ENCODE results near the gene TPRN.

TPRN gene

DNA sequence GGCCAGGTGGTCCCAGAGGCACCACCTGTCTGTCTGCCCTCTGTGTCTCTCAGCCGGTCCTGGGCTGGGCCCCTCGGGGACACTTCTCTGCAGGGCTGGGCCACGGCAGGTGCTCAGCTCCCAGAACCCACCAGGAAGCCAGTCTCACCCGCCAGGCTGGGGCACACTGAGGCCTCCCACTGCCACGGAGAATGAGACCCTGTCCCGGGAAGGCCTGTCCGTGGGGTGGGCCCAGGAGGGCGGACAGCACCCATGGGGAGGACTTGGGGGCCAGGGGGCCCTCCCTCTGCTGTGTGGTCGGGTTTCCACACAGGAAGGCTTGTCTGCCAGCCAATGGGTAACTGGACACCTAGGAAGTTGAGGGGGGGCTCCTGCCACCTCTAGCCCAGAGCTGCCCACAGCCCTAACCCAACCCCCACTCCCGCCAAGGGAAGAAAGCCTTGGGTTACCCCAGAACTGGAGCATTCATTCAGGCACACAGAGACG lies 36.4 kb upstream of the TPRN start:
- DNase-seq: peak in 5 of 56 donors; percentile 12 to 39 (median 28)

DNA sequence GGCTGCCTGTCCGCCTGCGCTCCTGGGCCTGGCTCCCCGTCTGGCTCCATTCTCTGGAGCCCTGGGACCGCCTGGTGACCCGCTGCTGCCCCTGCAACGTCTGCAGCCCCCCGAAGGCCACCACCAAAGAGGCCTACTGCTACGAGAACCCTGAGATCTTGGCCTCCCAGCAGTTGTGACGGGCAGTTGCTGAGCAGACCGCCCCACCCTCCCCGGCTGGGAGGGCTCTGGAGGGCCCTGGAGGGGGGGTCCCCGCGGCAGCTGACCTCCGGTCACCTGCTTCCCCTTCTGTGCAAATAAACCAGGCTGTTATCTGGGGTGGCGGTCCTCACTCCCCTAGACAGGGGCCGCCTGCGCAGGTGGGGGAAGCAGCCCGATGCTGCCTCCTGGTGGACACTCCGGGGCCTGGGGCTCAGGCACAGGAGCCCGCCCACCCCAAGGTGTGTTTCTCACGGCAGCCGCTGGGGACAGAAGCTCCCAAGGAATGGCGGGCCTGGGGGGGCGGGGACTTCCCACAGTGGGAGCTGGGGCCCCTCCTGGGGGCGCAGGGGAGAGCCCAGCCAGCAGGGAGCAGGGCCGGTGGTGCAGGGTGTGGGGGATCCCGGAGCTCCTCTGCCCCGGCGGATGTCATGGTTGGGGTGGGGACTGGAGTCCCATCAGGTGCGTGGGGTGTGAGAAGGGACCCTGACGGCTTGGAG lies 35.8 kb upstream of the TPRN start:
- peak in 53 of 56 donors; percentile 11 to 89 (median 66) for DNase-seq

DNA sequence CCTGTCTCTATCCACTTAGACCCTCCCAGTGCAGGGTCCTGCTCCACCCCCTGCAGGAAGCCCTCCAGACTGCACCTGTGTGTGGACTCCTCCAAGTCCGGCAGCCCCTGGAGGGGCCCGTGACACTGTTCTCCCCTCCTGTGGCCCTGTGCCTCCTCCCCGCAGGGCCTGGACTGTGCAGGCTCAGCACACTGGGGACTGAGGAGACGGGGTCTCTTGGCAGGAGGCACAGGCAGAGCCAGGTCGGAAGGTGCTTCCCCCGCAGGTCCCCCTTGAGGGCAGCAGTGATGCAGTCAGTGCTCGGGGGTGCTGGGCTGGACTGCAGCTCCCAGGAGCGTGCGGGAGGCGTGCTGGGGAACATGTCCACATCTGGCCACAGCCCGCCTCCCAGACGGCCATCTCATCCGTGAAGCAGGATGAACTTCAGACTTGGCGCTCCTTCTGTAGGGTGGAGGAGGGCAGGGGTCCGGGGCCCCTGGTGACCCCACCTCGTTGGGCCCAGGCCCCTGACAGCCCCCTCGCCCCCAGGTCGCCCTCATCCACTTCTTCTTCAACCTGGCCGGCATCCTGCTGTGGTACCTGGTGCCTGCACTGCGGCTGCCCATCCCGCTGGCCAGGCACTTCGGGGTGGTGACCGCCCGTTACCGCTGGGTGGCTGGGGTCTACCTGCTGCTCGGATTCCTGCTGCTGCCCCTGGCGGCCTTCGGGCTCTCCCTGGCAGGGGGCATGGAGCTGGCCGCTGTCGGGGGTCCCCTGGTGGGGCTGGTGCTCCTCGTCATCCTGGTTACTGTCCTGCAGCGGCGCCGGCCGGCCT lies 35.1 kb upstream of the TPRN start:
- no peak for DNase-seq

DNA sequence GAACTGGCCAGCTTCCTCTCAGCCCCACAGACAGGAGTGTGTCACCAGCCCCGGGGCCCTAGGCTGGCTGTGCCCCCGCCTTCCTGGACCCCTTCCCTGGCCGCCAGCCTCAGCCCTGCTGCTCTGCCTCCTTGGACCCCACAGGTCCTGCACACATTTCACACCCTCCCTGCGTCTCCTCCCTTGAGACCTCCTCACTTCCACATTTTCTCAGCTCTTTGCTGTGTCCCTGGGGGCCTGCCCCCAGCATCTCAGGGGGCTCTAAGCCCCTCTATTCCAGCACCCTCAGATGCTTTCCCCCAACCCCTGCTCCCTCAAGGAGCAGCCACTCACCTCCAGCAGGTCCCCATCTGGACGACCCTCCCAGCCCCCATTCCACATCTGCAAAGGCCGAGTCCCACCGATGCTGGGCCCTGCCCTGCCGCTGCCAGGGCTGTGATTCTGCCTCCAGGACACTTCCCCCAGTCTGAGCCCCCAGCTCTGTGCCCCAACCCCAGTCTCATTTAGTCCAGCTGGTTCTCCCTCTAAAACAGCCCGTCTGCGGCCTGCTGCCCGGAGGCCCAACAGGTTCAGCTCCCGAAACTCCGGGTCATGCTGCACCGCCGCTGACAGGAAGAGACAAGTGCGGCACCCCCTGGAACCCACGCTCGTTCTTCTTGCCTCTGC lies 34.4 kb upstream of the TPRN start:
- no peak for DNase-seq

DNA sequence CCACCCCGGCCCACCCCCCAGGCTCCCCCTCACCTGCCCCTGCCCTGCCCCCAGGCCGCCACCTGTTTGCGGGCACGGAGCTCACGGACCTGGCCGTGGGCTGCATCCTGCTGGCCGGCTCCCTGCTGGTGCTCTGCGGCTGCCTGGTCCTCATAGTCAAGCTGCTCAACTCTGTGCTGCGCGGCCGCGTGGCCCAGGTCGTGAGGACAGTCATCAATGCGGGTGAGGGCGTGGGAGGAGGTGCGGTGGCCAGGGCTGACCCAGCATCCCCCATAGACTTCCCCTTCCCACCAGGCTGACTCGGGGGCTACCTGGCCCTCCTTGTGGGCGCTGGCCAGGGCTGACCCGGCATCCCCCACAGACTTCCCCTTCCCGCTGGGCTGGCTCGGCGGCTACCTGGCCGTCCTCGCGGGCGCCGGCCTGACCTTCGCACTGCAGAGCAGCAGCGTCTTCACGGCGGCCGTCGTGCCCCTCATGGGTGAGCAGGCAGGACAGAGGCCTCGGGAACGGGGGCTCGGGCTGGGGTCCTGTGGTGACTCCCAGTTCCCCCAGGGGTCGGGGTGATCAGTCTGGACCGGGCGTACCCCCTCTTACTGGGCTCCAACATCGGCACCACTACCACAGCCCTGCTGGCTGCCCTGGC lies 33.6 kb upstream of the TPRN start:
- no peak for DNase-seq

DNA sequence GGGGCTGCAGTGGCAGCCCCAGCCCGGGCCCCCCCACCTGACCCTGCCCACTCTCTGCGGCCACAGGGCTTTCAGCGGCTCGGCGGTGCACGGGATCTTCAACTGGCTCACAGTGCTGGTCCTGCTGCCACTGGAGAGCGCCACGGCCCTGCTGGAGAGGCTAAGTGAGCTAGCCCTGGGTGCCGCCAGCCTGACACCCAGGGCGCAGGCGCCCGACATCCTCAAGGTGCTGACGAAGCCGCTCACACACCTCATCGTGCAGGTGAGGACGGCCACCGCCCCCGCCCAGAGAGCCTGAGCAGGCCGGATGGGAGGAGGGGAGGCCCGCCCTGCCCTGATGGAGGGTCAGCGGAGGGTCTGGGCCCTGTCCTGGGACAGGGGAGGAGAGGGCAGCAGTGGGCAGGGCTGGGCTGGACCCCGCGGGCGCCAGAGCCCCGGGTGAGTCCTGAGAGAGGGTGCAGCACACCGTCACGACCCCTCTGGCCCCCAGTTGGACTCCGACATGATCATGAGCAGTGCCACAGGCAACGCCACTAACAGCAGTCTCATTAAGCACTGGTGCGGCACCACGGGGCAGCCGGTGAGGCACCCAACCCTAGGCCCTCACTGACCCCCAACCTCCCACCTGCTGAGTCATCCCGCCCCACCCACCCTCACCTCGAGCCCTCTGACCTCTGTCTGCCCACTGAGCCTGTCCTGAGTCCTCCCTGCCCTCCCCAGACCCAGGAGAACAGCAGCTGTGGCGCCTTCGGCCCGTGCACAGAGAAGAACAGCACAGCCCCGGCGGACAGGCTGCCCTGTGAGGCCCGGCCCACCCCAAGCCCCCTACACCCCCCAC lies 32.8 kb upstream of the TPRN start:
- no peak for DNase-seq

DNA sequence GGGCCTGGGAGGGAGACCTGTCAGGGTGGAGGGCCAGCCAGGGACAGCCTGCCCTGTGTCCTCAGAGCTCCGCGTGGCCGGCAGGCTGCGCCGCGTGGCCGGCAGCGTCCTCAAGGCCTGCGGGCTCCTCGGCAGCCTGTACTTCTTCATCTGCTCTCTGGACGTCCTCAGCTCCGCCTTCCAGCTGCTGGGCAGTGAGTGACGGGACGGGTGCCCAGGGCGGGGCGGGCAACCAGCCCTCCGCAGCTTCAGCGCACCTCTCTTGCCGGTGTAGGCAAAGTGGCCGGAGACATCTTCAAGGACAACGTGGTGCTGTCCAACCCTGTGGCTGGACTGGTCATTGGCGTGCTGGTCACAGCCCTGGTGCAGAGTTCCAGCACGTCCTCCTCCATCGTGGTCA lies 32.0 kb upstream of the TPRN start:
- no peak for DNase-seq

DNA sequence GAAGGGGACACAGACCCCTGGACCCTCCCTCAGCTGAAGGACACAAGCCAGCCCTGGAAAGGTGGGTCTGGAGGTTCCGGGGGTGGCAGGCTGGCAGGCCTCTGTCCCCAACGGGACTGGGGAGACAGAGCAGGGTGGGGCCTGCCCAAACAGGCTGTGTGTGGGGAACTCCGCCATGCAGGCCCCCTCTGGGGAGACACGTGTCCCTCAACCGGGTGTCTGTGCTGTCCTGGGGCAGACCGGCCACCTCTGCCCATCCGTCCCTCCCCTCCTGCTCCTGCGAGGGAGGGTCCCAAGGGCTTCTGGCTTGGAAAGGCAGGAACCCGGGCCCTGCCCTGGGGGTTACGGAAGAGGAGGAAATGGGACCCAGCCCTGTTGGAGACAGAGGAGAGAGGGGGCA lies 31.6 kb upstream of the TPRN start:
- DNase-seq: no peak

DNA sequence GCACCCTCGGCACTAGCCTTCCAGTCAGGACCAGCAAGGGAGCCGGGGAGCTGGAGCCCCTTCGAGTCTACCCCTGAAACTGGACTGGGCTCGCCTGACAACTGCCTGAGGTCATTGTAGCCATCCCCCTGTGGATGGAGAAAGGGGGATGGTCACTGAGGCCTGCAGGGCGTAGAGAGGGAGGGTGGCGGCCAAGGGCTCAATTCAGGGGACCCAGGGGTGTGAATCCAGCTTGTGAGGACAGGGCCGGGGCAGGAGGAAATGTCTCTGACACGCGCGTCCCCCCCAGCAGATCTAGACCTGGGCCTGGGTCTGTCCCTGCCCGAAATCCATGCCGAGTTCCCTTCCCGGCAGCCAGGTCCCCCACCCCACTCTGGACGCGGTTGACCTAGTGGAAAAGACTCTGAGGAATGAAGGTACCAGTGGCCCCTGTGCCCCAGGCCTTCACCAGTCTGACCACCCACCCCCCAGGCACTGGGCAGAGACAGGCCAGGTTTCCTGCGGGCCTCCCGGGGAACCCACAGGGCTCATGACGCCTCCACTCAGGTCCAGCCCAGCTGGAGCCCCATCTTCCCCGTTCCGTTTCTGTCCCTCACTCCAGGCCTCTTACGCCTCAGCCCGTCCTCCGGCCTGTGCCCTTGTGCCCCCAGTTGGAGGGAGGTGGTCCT lies 31.0 kb upstream of the TPRN start:
- DNase-seq: no peak

DNA sequence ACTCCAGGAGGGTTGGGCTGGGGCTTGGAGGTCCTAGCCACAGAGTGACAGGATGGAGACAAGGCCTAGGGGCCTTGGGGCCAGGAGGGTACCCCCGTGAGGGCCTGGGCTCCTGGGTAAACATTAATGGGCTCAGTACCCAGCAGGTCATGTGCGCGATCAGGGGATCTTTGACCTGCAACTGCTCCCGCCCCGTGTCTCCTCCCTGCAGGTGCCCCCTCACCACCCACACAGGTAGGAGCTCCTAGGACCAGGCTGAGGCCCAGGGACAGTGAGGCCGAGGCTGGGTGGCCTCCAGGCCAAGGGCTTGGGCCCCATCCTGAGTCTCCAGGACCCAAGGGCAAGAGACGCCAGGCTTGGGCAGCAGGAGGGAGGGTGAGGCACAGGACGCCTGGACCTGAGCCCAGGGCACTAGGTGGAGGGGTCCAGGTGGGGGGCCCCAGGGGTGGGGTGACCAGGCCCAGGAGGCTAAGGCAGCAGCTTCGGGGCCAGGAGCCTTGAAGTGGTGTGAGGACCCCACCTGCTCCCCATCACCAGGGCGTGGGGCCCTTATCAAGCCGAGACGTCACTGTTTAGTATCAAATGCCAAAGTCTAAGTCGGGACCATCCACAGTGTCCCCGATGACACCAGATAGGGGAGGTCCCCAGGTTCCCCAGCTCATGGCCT lies 30.3 kb upstream of the TPRN start, which contains the start of gene SLC34A3:
TSS of gene SLC34A3 (plus strand) at position 197 of the 667 bp plus-strand sequence. CDS start 802 bp downstream, outside the sequence.
- DNase-seq: no peak

DNA sequence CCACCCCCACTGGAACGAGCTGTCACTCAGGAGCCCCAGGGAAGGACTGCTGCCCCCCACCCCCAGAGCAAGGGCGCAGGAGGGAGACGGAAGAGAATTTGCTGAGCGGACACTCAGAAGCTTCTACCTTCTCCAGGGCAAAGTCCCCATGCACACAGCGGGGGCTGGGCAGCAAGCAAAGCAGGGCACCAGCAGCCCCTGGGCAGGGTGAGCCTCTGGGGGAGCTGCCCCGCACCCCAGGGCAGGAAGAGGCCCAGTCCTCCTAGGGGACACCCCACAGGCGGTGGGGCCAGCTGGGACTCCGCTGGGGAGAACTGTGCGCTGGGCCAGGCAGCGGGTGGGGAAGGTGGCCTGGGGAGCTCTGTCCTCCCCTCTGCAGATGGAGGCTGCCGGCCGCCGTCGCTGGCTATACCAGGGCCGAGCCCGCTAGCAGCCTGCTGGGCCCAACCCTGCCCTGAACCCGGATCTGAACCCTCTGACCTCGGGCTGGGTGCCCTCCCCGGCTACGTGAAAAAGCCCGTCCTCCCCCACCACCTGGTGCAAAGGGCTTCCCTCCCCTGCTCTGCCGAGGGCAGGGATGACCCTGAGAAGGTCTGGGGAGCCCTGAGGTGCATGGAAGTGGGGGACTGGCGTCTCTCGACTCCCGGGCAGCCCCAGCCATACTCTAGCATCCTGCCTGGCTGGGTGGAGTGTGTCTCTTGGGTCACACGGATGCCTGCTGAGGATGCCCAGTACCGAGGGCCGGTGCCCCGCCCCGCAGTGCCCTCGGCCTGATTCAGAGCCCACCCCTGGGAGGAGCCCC lies 29.6 kb upstream of the TPRN start:
- no peak for DNase-seq

DNA sequence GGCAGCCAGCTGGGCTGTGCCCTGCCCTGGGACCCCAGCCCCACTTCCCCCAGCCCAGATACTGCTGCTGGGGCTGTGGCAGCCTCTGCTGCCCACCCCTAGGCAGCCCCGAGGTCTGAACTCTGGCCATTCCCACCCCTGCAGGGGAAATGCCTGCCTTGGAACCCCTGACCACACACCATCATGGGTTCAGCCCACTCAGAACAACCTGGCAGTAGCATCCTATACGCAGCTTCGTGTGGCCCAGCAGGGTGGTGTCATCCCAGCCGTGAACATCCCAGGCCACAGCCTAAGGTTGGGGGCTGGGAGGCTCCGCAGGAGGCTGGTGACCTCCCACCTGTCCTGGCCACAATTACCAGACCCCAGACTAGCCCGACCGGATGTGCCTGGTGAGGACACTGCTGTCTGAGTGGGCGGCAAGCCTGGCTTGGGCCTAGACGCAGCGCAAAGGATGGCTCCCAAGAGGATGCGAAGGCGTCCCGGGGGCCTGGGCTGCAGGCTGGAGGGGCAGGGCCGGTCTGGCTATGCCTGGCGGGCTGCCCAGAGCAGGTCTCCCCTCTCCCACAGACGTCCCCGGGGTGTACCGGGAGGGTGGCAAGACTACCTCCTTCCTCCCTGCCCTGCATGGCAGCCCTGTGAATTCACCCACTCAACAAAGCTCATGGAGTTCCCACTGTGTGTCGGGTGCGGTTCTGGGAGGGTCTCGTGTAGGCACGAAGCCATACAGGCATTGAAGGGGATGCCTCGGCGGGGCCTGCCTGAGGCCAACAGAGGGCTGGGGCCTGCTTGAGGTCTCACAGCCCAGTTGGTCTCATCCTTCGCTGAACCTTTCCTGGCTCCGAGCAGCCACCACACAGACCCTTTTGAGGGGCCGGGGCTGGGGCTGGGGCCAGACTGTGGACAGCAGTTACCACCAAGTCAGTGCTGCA lies 28.7 kb upstream of the TPRN start:
- DNase-seq: no peak

DNA sequence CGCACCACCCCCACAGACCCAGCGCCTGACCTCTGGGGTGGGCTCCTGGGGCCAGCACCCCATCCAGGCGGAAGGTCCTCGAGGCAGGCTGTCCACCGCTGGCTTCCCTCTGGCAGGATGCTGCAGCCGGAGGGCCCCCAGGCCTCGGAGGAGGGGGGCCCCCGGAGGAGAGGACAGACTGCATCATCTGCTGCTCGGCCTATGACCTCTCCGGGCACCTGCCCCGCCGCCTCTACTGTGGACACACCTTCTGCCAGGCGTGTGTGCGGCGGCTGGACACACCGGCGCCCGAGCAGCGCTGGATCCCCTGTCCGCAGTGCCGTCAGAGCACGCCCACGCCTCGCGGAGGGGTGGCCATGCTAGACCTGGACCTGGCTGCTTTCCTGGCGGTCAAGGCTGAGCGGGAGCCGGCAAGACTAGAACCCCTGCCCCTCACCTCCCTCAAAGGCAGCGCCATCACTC lies 28.0 kb upstream of the TPRN start:
- DNase-seq: no peak

DNA sequence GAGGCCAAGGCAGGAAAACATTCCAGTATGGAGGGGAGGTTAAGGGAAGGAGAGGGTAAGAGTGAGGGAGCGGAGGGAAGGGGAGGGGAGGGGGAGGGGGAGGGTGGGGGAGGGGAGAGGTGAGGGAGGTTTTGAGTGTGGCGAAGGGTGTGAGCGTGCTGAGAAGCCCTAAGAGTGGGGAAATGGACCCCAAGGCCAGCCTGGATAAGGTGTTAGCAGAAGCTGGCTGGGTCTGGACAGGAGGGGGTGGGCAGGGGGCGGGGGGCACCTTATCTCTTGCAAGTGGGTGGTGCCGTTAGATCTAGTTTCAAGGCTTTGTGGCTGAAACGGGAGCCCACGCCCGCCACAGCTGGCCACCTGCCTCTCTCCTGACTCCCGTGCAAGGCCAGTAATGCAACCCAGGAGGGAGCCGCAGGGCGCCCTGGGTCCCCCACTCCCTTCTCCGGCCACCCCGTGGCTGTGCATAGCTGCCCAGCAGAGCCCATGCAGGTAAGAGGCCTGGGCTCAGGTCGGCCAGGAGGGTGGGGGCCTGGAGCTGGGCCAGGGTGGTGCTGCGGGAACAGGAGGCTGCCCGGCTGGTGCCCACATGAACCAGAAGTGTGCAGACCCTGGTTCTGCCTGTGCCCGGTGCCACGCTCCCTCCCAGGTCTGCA lies 27.4 kb upstream of the TPRN start:
- DNase-seq: no peak

DNA sequence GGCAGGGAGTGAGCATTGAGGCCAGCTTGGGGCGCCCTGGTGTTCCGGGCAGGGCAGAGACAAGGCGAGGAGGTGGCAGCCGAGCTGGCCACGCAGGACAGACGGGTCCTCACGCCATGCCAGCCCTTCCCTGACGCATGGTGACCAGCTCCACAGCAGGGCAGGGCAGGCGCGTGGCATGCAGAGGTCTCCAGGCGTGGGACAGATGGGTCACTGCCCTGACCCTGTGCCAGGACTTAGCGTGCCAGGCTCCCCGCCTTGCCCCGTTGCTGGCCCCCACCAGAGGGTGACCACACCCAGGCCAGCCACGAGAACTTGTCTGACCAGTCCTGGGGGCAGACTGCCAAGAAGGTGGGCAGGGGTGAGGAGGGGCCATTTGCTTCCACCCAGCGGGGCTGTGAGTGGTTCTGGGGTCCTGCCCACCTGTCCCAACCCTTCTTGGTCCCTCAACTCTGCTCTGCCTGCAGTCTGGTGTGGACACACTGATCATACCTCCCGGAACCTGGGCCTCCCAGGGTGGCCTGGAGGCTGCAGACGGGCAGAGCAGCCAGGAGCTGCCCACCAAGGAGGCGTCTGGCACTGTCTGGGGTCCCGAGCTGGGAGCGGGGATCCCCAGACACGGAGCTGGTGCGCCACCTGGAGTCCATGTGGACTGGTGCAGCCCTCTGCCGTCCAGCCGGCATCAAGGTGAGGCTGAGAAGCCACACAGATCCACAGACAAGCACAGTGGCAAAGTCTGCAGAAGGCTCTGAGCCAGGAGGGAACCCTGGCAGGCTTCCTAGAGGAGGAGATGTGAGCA lies 26.7 kb upstream of the TPRN start, which contains the start of gene RNF224:
TSS of gene RNF224 (plus strand) at position 449 of the 799 bp plus-strand sequence. CDS start 834 bp downstream, outside the sequence.
- DNase-seq: peak in 45 of 56 donors; percentile 2 to 80 (median 35)
